ENCODE results near the gene VWA7.
"Not testable (repeated sequence)": the region's sequence is repeated elsewhere in the genome, so short reads cannot be mapped to it uniquely, and the experiment has no call there.

DNA sequence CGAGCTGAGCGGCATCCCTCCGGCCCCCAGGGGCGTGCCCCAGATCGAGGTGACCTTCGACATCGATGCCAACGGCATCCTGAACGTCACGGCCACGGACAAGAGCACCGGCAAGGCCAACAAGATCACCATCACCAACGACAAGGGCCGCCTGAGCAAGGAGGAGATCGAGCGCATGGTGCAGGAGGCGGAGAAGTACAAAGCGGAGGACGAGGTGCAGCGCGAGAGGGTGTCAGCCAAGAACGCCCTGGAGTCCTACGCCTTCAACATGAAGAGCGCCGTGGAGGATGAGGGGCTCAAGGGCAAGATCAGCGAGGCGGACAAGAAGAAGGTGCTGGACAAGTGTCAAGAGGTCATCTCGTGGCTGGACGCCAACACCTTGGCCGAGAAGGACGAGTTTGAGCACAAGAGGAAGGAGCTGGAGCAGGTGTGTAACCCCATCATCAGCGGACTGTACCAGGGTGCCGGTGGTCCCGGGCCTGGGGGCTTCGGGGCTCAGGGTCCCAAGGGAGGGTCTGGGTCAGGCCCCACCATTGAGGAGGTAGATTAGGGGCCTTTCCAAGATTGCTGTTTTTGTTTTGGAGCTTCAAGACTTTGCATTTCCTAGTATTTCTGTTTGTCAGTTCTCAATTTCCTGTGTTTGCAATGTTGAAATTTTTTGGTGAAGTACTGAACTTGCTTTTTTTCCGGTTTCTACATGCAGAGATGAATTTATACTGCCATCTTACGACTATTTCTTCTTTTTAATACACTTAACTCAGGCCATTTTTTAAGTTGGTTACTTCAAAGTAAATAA, 40.2 kb upstream of the VWA7 start:
- TF ChIP-seq, protein P1, sequence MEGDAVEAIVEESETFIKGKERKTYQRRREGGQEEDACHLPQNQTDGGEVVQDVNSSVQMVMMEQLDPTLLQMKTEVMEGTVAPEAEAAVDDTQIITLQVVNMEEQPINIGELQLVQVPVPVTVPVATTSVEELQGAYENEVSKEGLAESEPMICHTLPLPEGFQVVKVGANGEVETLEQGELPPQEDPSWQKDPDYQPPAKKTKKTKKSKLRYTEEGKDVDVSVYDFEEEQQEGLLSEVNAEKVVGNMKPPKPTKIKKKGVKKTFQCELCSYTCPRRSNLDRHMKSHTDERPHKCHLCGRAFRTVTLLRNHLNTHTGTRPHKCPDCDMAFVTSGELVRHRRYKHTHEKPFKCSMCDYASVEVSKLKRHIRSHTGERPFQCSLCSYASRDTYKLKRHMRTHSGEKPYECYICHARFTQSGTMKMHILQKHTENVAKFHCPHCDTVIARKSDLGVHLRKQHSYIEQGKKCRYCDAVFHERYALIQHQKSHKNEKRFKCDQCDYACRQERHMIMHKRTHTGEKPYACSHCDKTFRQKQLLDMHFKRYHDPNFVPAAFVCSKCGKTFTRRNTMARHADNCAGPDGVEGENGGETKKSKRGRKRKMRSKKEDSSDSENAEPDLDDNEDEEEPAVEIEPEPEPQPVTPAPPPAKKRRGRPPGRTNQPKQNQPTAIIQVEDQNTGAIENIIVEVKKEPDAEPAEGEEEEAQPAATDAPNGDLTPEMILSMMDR (IDR thresholded peaks at IDR 0.05; ENCODE audit: low read length): peak; percentile 21; the same call in 1 of the 2 replicates
- TF ChIP-seq EZH2 (IDR thresholded peaks at IDR 0.05; ENCODE audit: borderline replicate concordance, low read length): not testable (repeated sequence)

Measured in OCI-LY1 (cell line).